GM19468 (cell line): ENCODE measurements around the gene NDOR1.
"Not testable (repeated sequence)": the region's sequence is repeated elsewhere in the genome, so short reads cannot be mapped to it uniquely, and the experiment has no call there.

Experiments
- ATAC-seq: cut with Tn5 transposase; IDR thresholded peaks from one replicate; pipeline ENCODE4 v1.9.1; 2021; ENCODE audit warnings: mild to moderate bottlenecking, moderate library complexity, moderate number of reproducible peaks; ENCODE audit not compliant: unreplicated experiment; ENCODE audit errors: extremely low read depth

The NDOR1 gene

DNA sequence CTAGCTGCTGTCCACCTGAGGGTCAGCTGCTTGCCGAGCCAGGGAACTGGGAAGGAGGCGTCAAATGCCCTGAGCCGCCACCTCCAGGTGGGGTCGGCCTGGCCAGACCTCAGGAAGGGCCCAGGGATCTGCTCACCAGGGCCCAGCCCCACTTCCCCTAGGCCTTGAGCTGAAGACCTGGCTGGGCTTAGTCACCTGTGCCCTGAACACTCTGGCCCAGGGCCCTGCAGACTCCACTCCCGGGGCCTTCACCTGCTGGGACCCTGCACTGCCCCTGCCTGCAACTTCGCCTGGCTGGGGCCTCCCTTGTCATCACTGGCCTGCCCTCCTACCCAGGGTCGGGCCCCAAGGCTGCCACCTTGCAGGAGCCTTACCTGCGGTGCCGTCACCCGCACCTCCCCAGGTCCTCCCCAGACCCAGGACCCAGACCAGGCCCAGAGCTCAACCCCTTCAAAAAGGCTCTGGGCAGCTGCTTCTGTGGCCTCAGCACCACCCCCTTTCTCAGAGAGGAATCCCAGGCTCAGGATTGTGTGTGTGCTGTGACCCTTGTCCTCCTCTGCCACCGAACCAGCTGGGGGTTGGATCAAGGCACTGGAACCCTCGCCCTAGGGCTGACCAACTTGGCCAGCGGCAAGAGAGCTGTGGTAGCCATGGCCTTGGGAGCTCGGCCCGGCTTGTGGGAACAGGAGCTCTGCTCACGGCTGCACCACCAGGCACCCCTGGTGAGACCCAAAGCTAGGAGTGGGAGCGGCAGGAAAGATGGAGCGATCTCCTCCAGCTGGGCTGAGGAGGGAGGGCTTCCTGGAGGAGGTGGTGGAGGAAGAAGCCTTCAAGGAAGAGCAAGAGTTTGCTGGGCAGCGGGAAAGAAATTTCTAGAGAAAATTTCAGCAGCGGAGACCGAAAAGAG, 48.5 kb downstream of the NDOR1 start:
- ATAC-seq, result no peak

- peak; percentile 45 for ATAC-seq
Measured at GRCh38 chr9:137254624-137255447, 49.3 kb downstream of the NDOR1 start, which contains the start of gene NELFB. Gene NELFB, plus strand, starts transcription at chr9:137255327.

GRCh38 chr9:137255448-137256114, 50.1 kb downstream of the NDOR1 start:
- ATAC-seq, result no peak

GRCh38 chr9:137256362-137256761, 50.9 kb downstream of the NDOR1 start:
- no peak for ATAC-seq

- no peak for ATAC-seq
Measured at GRCh38 chr9:137256856-137257255, 51.4 kb downstream of the NDOR1 start.

DNA sequence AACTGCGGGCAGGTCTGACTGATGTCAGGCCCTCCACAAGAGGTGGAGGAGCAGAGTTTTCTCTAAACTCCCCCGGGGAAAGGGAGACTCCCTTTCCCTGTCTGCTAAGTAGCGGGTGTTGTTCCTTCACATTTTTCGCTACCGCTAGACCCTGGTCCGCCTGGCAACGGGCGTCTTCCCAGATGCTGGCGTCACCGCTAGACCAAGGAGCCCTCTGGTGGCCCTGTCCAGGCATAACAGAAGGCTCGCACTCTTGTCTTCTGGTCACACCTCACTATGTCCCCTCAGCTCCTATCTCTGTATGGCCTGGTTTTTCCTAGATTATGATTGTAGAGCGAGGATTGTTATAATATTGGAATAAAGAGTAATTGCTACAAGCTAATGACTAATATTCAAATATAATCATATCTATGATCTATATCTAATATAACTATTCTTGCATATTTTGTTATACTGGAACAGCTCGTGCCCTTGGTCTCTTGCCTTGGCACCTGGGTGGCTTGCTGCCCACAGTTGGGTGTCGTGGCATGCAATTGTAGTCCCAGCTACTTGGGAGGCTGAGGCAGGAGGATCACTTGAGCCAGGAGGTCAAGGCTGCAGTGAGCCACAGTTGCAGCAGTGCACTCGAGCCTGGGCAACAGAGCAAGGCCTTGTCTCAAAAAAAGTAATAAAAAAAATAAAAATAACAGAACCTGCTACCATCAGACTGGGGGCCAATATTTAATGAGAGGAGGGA, 56.8 kb downstream of the NDOR1 start:
- not testable (repeated sequence) for ATAC-seq

DNA sequence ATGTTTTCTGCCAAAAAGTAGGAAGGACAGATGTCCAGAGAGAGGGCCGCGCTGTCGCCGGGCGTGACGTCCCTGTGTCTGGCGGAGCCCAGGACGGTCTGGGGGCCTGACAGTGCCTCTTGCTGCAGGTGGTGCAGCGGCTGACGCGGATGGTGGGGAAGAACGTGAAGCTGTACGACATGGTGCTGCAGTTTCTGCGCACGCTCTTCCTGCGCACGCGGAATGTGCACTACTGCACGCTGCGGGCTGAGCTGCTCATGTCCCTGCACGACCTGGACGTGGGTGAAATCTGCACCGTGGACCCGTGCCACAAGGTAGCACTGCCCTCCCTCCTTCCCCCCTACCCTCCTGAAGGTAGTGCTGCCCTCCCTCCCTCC, 57.4 kb downstream of the NDOR1 start:
- no peak for ATAC-seq

DNA sequence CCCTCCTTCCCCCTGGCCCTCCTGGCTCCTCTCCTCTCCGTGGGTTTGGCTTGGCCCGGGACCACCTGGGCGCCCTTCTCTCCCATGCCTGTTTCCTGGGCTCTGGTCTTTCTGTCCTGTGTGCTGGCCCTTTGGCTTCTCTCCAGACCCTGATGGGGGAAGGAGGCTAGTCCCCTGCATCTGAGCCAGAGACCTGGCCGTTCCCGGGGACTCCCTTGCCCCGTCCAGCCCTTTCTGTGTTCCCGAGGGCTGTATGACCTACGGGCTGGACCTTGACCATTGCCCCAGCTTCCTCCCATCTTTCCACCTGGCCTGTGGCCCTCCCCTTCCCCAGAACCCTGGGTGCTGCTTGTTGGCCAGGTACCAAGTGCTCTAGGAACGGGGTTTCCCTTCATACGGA, 58.0 kb downstream of the NDOR1 start:
- ATAC-seq, result no peak

DNA sequence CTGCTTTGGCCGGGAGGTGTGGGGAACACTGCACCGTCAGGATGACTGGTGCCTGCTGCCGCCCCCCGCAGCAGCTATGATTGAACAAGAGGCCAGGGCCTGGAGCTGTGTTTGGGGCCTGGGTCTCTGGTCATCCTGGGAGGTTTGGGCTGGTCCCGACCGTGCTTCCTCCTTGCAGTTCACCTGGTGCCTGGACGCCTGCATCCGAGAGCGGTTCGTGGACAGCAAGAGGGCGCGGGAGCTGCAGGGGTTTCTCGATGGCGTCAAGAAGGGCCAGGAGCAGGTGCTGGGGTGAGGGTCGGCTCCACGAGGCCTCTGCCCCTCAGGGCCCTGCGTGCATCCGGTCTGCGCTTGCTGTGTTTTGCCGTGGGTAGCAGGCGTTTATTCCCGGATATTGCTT, 58.6 kb downstream of the NDOR1 start:
- ATAC-seq, result no peak

- ATAC-seq, result no peak
Measured at GRCh38 chr9:137265496-137266161, 60.1 kb downstream of the NDOR1 start.

DNA sequence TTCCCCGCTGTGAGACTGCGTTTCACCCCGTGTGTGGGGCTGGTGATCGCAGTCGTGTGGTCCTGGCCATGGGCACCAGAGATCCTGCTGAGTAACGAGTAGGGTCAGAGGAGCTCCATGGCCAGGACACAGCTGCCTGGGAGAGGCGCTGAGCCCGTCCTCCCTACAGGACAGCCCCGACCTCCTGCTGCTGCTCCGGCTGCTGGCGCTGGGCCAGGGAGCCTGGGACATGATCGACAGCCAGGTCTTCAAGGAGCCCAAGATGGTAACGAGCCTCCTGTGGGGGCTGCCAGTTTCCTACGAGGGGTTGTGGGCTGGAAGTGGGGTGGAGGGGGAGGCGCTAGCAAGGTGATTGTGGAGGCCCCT, 60.6 kb downstream of the NDOR1 start:
- no peak for ATAC-seq
